Liver (tissue), 9 donors: ENCODE results near the gene CALU. TPM values are rescaled to one million over a fixed set of nuclear protein-coding genes. Genes with fewer than 3 reads are reported as not detected.

Source experiments
- DNase-seq: peaks from one replicate; pipeline ENCODE4 v3.0.0-alpha.2; 2017; ENCODE audit warnings: low spot score
- H3K27ac ChIP-seq, 2 donors: one replicate each; pipeline ENCODE4 v1.7.0; 2013; ENCODE audit warnings: inconsistent platforms in 2 of 2, low read length in 2 of 2, control low read depth in 1 of 2, low read depth in 1 of 2, mild to moderate bottlenecking in 1 of 2
- H3K27me3 ChIP-seq, 4 donors: one replicate each; pipeline versions ENCODE4 v1.6.1 to v1.7.0; 2013; ENCODE audit warnings: low read length in 3 of 4, inconsistent platforms in 1 of 4, mild to moderate bottlenecking in 1 of 4, moderate library complexity in 1 of 4; ENCODE audit not compliant: control insufficient read depth in 4 of 4, insufficient read depth in 4 of 4
- H3K36me3 ChIP-seq, 4 donors: one replicate each; pipeline versions ENCODE4 v1.6.1 to v1.7.0; 2013; ENCODE audit warnings: low read length in 3 of 4, mild to moderate bottlenecking in 3 of 4, low read depth in 1 of 4, moderate library complexity in 1 of 4; ENCODE audit not compliant: control insufficient read depth in 4 of 4, insufficient read depth in 3 of 4
- H3K4me1 ChIP-seq, 4 donors: one replicate each; pipeline versions ENCODE4 v1.6.1 to v1.7.0; 2013; ENCODE audit warnings: low read length in 3 of 4, mild to moderate bottlenecking in 3 of 4, moderate library complexity in 1 of 4; ENCODE audit not compliant: control insufficient read depth in 4 of 4, insufficient read depth in 4 of 4
- H3K4me3 ChIP-seq, 3 donors: one replicate each; pipeline versions ENCODE4 v1.6.1 to v1.7.0; 2013; ENCODE audit warnings: low read length in 3 of 3, control low read depth in 1 of 3, low read depth in 1 of 3, mild to moderate bottlenecking in 1 of 3
- H3K9ac ChIP-seq, 2 donors: one replicate each; pipeline ENCODE4 v1.7.0; 2013; ENCODE audit warnings: low read length in 2 of 2, mild to moderate bottlenecking in 2 of 2, moderate library complexity in 2 of 2, control low read depth in 1 of 2, low read depth in 1 of 2
- H3K9me3 ChIP-seq, 4 donors: one replicate each; pipeline versions ENCODE4 v1.6.1 to v1.7.0; 2013; ENCODE audit warnings: low read length in 3 of 4; ENCODE audit not compliant: control insufficient read depth in 4 of 4
- ATF3 ChIP-seq: IDR thresholded peaks from 2 replicates; pipeline ENCODE4 v1.6.1; 2016; ENCODE audit warnings: antibody characterized with exemption
- CTCF ChIP-seq: fragments of 150-350 bp; IDR thresholded peaks from 2 replicates; pipeline ENCODE4 v1.5.1; 2017; ENCODE audit warnings: improper control_type of control experiment, low read depth, low read length; ENCODE audit not compliant: missing input control
- EGR1 ChIP-seq, 2 donors: IDR thresholded peaks; 2 replicates each; pipeline ENCODE4 v1.6.1; 2016 to 2018; ENCODE audit warnings: antibody characterized with exemption in 2 of 2, low read depth in 2 of 2
- FOXA1 ChIP-seq: IDR thresholded peaks from 2 replicates; pipeline ENCODE4 v1.6.1; 2016; ENCODE audit warnings: antibody characterized with exemption
- FOXA2 ChIP-seq: IDR thresholded peaks from 2 replicates; pipeline ENCODE4 v1.6.1; 2016; ENCODE audit warnings: antibody characterized with exemption
- GABPA ChIP-seq, 2 donors: IDR thresholded peaks in 1 of 2; conservative IDR thresholded peaks in 1 of 2; 2 replicates each; pipeline ENCODE4 v1.6.1; 2016; ENCODE audit warnings: antibody characterized with exemption in 2 of 2, mild to moderate bottlenecking in 1 of 2, moderate library complexity in 1 of 2
- HNF4A ChIP-seq, 2 donors: conservative IDR thresholded peaks; 2 replicates each; pipeline ENCODE4 v1.6.1; 2016; ENCODE audit warnings: antibody characterized with exemption in 2 of 2, mild to moderate bottlenecking in 2 of 2
- HNF4G ChIP-seq: IDR thresholded peaks from 2 replicates; pipeline ENCODE4 v1.6.1; 2016; ENCODE audit warnings: antibody characterized with exemption
- JUND ChIP-seq, 2 donors: IDR thresholded peaks; 2 replicates each; pipeline ENCODE4 v1.6.1; 2016; ENCODE audit warnings: antibody characterized with exemption in 2 of 2
- MAX ChIP-seq: IDR thresholded peaks from 2 replicates; pipeline ENCODE4 v1.6.1; 2016; ENCODE audit warnings: antibody characterized with exemption
- NR2F2 ChIP-seq: IDR thresholded peaks from 2 replicates; pipeline ENCODE4 v1.6.1; 2016; ENCODE audit warnings: antibody characterized with exemption
- RAD21 ChIP-seq, 2 donors: IDR thresholded peaks; 2 replicates each; pipeline ENCODE4 v1.6.1; 2016; ENCODE audit warnings: antibody characterized with exemption in 2 of 2, mild to moderate bottlenecking in 2 of 2
- REST ChIP-seq: IDR thresholded peaks from 2 replicates; pipeline ENCODE4 v1.6.1; 2016; ENCODE audit warnings: antibody characterized with exemption, mild to moderate bottlenecking
- RXRA ChIP-seq, 2 donors: IDR thresholded peaks; 2 replicates each; pipeline ENCODE4 v1.6.1; 2017 to 2018; ENCODE audit warnings: antibody characterized with exemption in 2 of 2, mild to moderate bottlenecking in 1 of 2
- SP1 ChIP-seq: IDR thresholded peaks from 2 replicates; pipeline ENCODE4 v1.6.1; 2018; ENCODE audit warnings: antibody characterized with exemption, mild to moderate bottlenecking
- TAF1 ChIP-seq: conservative IDR thresholded peaks from 2 replicates; pipeline ENCODE4 v1.6.1; 2016; ENCODE audit warnings: antibody characterized with exemption, mild to moderate bottlenecking
- YY1 ChIP-seq: IDR thresholded peaks from 2 replicates; pipeline ENCODE4 v1.6.1; 2016; ENCODE audit warnings: antibody characterized with exemption, mild to moderate bottlenecking
- ZBTB33 ChIP-seq: IDR thresholded peaks from 2 replicates; pipeline ENCODE4 v1.6.1; 2016; ENCODE audit warnings: antibody characterized with exemption
- WGBS: extraction: QIAGEN DNeasy Blood & Tissue Kit; methylation state at CpG from one replicate; pipeline ENCODE4 v1.1.7; 2013; 5-methylcytosine and 5-hydroxymethylcytosine counted together
- polyA plus RNA-seq, 2 donors: library from polyadenylated mRNA; stranded (reverse) in 1 of 2; unstranded in 1 of 2; fragments of 200-250 nt in 1 of 2; fragments of >200 nt in 1 of 2; fragmentation: Nextera tagmentation in 1 of 2; extraction: Ambion mirVana in 1 of 2; gene quantifications; one replicate each; pipeline versions ENCODE4 v1.2.1 to v1.2.3, GENCODE V29; 2013 to 2015
- total RNA-seq, 2 donors: library from RNA; depleted of rRNA; stranded (reverse); fragments of >200 nt; gene quantifications; one replicate each; pipeline ENCODE4 v1.2.3, GENCODE V29; 2014
- donor health status: healthy.
- donor health status: healthy.
- donor health status: healthy.
- donor health status: healthy.
- donor health status: healthy.

The CALU gene
- total and polyA plus RNA-seq, 4 donors, result 37.1 to 57.9 (median 42.5) TPM

GRCh38 chr7:128714701-128715495, 24.3 kb upstream of the CALU start:
- no peak for TF ChIP-seq GABPA (IDR thresholded peaks at IDR 0.05 in 1 of 2, conservative IDR thresholded peaks at IDR 0.05 in 1 of 2)
- no peak for TF ChIP-seq EGR1 (IDR thresholded peaks at IDR 0.05; ENCODE audit: low read depth in 2 of 2)
- TF ChIP-seq JUND (IDR thresholded peaks at IDR 0.05), result no peak
- TF ChIP-seq CTCF, result no peak
- TF ChIP-seq RXRA (IDR thresholded peaks at IDR 0.05), result no peak
- no peak for TF ChIP-seq REST
- TF ChIP-seq RAD21 (IDR thresholded peaks at IDR 0.05), result no peak
- no peak for TF ChIP-seq YY1
- TF ChIP-seq TAF1, result no peak
- TF ChIP-seq HNF4G, result no peak
- no peak for TF ChIP-seq NR2F2
- no peak for TF ChIP-seq FOXA1
- TF ChIP-seq SP1, result no peak
- TF ChIP-seq ZBTB33, result no peak
- TF ChIP-seq ATF3, result no peak
- no peak for TF ChIP-seq FOXA2
- TF ChIP-seq HNF4A (conservative IDR thresholded peaks at IDR 0.05), result no peak
- no peak for TF ChIP-seq MAX
- Histone ChIP-seq H3K27ac (no peak overlapping the region), H3K36me3 (no peaks in the 10 kb centered on the region), H3K27me3 (no peaks in the 10 kb centered on the region), H3K9ac (no peak overlapping the region), H3K4me3 (no peak overlapping the region), H3K9me3 (peaks cover 0 to 8% (median 0%) of the 10 kb centered on the region in 4 donors), H3K4me1 (no peaks in the 10 kb centered on the region)
- WGBS, result 68% methylated on average over 8 of the region's 8 CpGs
- no peak for DNase-seq
